HEK293T (cell line): ENCODE results near the gene CALML5.

ENCODE experiments used
- BHLHE40 ChIP-seq: fragments of 450-650 bp; IDR thresholded peaks from 2 replicates; pipeline ENCODE4 v1.6.1; 2016; ENCODE audit warnings: mild to moderate bottlenecking, moderate library complexity, borderline replicate concordance
- ELF4 ChIP-seq: fragments of 450-650 bp; IDR thresholded peaks from 2 replicates; pipeline ENCODE4 v1.6.1; 2017; ENCODE audit warnings: antibody characterized with exemption
- FOXA1 ChIP-seq: fragments of 450-650 bp; IDR thresholded peaks from 2 replicates; pipeline ENCODE4 v1.6.1; 2016; ENCODE audit warnings: mild to moderate bottlenecking
- FOXK2 ChIP-seq: fragments of 450-650 bp; IDR thresholded peaks from 2 replicates; pipeline ENCODE4 v1.6.1; 2016; ENCODE audit warnings: mild to moderate bottlenecking
- FOXM1 ChIP-seq: fragments of 450-650 bp; IDR thresholded peaks from 2 replicates; pipeline ENCODE4 v1.6.1; 2017; ENCODE audit warnings: mild to moderate bottlenecking, borderline replicate concordance
- L3MBTL2 ChIP-seq: fragments of 450-650 bp; conservative IDR thresholded peaks from 2 replicates; pipeline ENCODE4 v1.6.1; 2016; ENCODE audit warnings: mild to moderate bottlenecking
- NFRKB ChIP-seq: fragments of 450-650 bp; IDR thresholded peaks from 2 replicates; pipeline ENCODE4 v1.6.1; 2016; ENCODE audit warnings: mild to moderate bottlenecking, moderate library complexity
- SP1 ChIP-seq: fragments of 450-650 bp; IDR thresholded peaks from 2 replicates; pipeline ENCODE4 v1.6.1; 2017
- SUZ12 ChIP-seq: fragments of 450-650 bp; IDR thresholded peaks from 2 replicates; pipeline ENCODE4 v1.6.1; 2016; ENCODE audit warnings: mild to moderate bottlenecking
- TARDBP ChIP-seq: fragments of 450-650 bp; IDR thresholded peaks from 2 replicates; pipeline ENCODE4 v1.6.1; 2016
- ZNF384 ChIP-seq: fragments of 450-650 bp; IDR thresholded peaks from 2 replicates; pipeline ENCODE4 v1.6.1; 2016
- TF ChIP-seq, protein P1 (sequence below): fragments of 450-650 bp; IDR thresholded peaks from 2 replicates; pipeline ENCODE4 v1.6.1; 2016

DNA sequence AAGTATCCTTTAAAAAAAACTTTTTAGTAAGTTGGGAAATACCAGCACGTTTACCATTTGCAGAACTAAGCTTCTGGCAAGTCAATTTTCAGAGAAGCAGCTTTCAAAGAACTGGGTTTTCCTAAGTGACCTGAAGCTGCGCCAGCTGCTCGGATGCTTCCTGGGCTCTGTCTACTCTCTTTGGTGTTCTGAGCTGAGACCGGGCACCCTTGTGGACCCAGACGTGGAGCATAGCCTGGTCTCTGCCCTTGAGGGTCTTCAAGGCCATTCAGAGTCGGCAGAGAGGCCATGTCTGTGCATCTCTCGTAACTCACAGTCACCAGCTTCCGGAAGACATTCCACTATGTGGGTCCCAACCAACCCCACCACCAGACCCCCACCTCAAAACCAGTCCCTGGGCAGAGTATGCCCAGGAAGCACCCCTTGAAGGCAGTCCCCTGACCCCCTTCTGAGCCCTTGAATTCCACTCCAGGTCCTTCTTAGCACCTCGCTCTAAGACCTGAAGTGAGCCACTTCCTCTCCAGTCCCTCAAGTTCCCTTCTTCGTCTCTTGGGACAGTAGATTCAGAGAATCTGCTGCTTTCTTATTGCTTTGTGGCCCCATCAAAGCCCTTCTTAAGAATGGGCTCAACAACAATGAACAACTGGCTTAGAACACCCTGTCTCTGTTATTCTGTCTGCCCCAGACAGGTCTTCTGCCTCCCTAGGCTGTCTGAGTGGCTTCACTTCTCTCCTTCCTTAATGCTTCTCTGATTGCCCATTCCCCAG is 8.5 kb downstream of the CALML5 start:
- TF ChIP-seq ZNF384 (no peak), NFRKB (no peak), TARDBP (no peak), L3MBTL2 (no peak), SUZ12 (no peak), ELF4 (no peak), SP1 (no peak), FOXA1 (no peak), BHLHE40 (no peak), FOXM1 (no peak), FOXK2 (no peak)
- TF ChIP-seq, protein P1, sequence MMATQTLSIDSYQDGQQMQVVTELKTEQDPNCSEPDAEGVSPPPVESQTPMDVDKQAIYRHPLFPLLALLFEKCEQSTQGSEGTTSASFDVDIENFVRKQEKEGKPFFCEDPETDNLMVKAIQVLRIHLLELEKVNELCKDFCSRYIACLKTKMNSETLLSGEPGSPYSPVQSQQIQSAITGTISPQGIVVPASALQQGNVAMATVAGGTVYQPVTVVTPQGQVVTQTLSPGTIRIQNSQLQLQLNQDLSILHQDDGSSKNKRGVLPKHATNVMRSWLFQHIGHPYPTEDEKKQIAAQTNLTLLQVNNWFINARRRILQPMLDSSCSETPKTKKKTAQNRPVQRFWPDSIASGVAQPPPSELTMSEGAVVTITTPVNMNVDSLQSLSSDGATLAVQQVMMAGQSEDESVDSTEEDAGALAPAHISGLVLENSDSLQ = no peak
